K562 (cell line): ENCODE measurements around the gene C14orf39. TPM values are rescaled to one million over a fixed set of nuclear protein-coding genes. Genes with fewer than 3 reads are reported as not detected.

Source experiments
- ATAC-seq: fragments of 200-7000 bp; cut with Tn5 transposase; 3 replicates; pipeline ENCODE4 v1.9.1; 2020; ENCODE audit warnings: moderate library complexity
- BruUV-seq: library from RNA; stranded (reverse); fragments of 400-500 nt; replicated peaks from 2 replicates; lab custom pipeline; 2021; lab: Mats Ljungman, UMichigan
- CTCF ChIA-PET: fragments of 300-600 bp; formaldehyde crosslinking; extraction: SDS; loops from one replicate; lab custom pipeline; 2021; ENCODE audit warnings: low intra/inter-chr PET ratio; lab: Yijun Ruan, JAX
- POLR2A ChIA-PET: fragments of 300-600, 350-650 bp; sonication (Branson Sonifier 250); formaldehyde crosslinking; extraction: SDS; loops from one replicate; lab custom pipeline; 2021; ENCODE audit warnings: antibody characterized with exemption, inconsistent platforms; lab: Yijun Ruan, JAX
- DNase-seq, 4 experiments: peaks; one replicate each; pipeline versions ENCODE4 v3.0.0 to v3.0.0-alpha.2; 2011 to 2018; ENCODE audit warnings: low spot score in 3 of 4, mixed read lengths in 3 of 4; ENCODE audit errors: extremely low read depth in 1 of 4
- FAIRE-seq: peaks from 2 replicates; lab custom pipeline; 2011; peaks lifted over from hg19 to GRCh38; lab: Jason Lieb, UNC
- H2AFZ ChIP-seq: 2 replicates; pipeline ENCODE4 v1.6.0; 2011; ENCODE audit warnings: low read depth, low read length, control low read depth, inconsistent platforms
- H3K27ac ChIP-seq: fragments of 200-600 bp; 3 replicates; pipeline ENCODE4 v1.8.0; 2011; ENCODE audit warnings: low read depth, mild to moderate bottlenecking, control low read depth, inconsistent platforms, low read length, moderate library complexity, mixed read lengths; ENCODE audit errors: extremely low read depth
- H3K27me3 ChIP-seq, 2 experiments: fragments of 300-600 bp in 1 of 2; 2 replicates in 1 of 2; 3 replicates in 1 of 2; pipeline versions ENCODE4 v1.6.0 to v1.8.0; 2011; ENCODE audit warnings: inconsistent platforms in 2 of 2, low read length in 2 of 2, mild to moderate bottlenecking in 1 of 2, mixed read lengths in 1 of 2, moderate library complexity in 1 of 2; ENCODE audit not compliant: control insufficient read depth in 2 of 2, insufficient read depth in 2 of 2
- H3K36me3 ChIP-seq: fragments of 300-600 bp; 3 replicates; pipeline ENCODE4 v1.8.0; 2011; ENCODE audit warnings: mild to moderate bottlenecking, low read length, inconsistent platforms; ENCODE audit not compliant: control insufficient read depth, insufficient read depth
- H3K4me1 ChIP-seq, 2 experiments: fragments of 200-600 bp in 1 of 2; replicated peaks in 1 of 2; 2 replicates in 1 of 2; 3 replicates in 1 of 2; pipeline versions ENCODE4 v1.5.1 to v1.8.0; 2011; ENCODE audit warnings: inconsistent platforms in 2 of 2, low read length in 2 of 2, mild to moderate bottlenecking in 1 of 2, mixed read lengths in 1 of 2, moderate library complexity in 1 of 2; ENCODE audit not compliant: control insufficient read depth in 2 of 2, insufficient read depth in 2 of 2
- H3K4me2 ChIP-seq: 2 replicates; pipeline ENCODE4 v1.6.1; 2011; ENCODE audit warnings: low read length, control low read depth, inconsistent platforms, mixed read lengths; ENCODE audit not compliant: insufficient read depth
- H3K4me3 ChIP-seq: fragments of 200-600 bp; sonication (generic), shearing (Covaris generic); 2 replicates; pipeline ENCODE4 v1.5.1; 2016; ENCODE audit warnings: control low read depth, inconsistent platforms
- H3K79me2 ChIP-seq: fragments of 200-600 bp; 3 replicates; pipeline ENCODE4 v1.8.0; 2011; ENCODE audit warnings: low read length, inconsistent platforms; ENCODE audit not compliant: control insufficient read depth, insufficient read depth
- H3K9ac ChIP-seq, 2 experiments: 2 replicates each; pipeline versions ENCODE4 v1.6.0 to v1.6.1; 2011; ENCODE audit warnings: low read depth in 2 of 2, low read length in 2 of 2, control low read depth in 1 of 2, inconsistent platforms in 1 of 2, mild to moderate bottlenecking in 1 of 2, mixed read lengths in 1 of 2; ENCODE audit not compliant: insufficient read depth in 1 of 2
- H3K9me1 ChIP-seq: one replicate; pipeline ENCODE4 v1.6.0; 2011; ENCODE audit warnings: inconsistent platforms, mild to moderate bottlenecking, low read length, moderate library complexity; ENCODE audit not compliant: control insufficient read depth, insufficient read depth
- H3K9me3 ChIP-seq: replicated peaks from 2 replicates; pipeline ENCODE4 v1.5.1; 2011; ENCODE audit warnings: low read depth, low read length, inconsistent platforms; ENCODE audit not compliant: control insufficient read depth, insufficient read depth
- H4K20me1 ChIP-seq: replicated peaks from 2 replicates; pipeline ENCODE4 v1.6.1; 2011; ENCODE audit warnings: low read length, inconsistent platforms, mixed read lengths; ENCODE audit not compliant: control insufficient read depth, insufficient read depth
- CBFB ChIP-seq: sonication (generic); formaldehyde crosslinking; IDR thresholded peaks from 2 replicates; pipeline ENCODE4 v1.4.0; 2020; ENCODE audit warnings: mild to moderate bottlenecking, missing genetic modification reagents
- KLF13 ChIP-seq: fragments of 450-650 bp; IDR thresholded peaks from 2 replicates; pipeline ENCODE4 v1.6.1; 2016; ENCODE audit warnings: missing genetic modification characterization, low read depth, mild to moderate bottlenecking, missing compliant biosample characterization, moderate library complexity, borderline replicate concordance
- NELFE ChIP-seq: IDR thresholded peaks from 2 replicates; pipeline ENCODE4 v1.6.1; 2011; ENCODE audit warnings: mild to moderate bottlenecking; ENCODE audit not compliant: insufficient read depth, insufficient read length
- SP1 ChIP-seq: sonication (generic); formaldehyde crosslinking; IDR thresholded peaks from 2 replicates; pipeline ENCODE4 v1.8.1; 2022; ENCODE audit warnings: mild to moderate bottlenecking, missing genetic modification reagents
- ZBTB8A ChIP-seq: fragments of 450-650 bp; IDR thresholded peaks from 2 replicates; pipeline ENCODE4 v1.6.1; 2018; ENCODE audit warnings: mild to moderate bottlenecking, moderate library complexity; ENCODE audit not compliant: partially characterized antibody
- ZNF384 ChIP-seq: IDR thresholded peaks from 2 replicates; pipeline ENCODE4 v1.6.1; 2012; ENCODE audit warnings: low read depth, low read length, improper control_type of control experiment
- ZNF639 ChIP-seq, 2 experiments: fragments of 200-800 bp in 1 of 2; sonication (Bioruptor generic) in 1 of 2; sonication (generic) in 1 of 2; formaldehyde crosslinking in 1 of 2; IDR thresholded peaks in 1 of 2; conservative IDR thresholded peaks in 1 of 2; 2 replicates each; pipeline versions ENCODE4 v1.5.0 to v1.6.1; 2016 to 2020; ENCODE audit warnings: missing compliant biosample characterization in 1 of 2, missing genetic modification characterization in 1 of 2, missing genetic modification reagents in 1 of 2
- ZSCAN32 ChIP-seq: fragments of 450-650 bp; formaldehyde crosslinking; IDR thresholded peaks from 2 replicates; pipeline ENCODE4 v1.4.0; 2020; ENCODE audit warnings: mild to moderate bottlenecking, moderate library complexity
- WGBS: fragments of 100-300 bp; shearing (Covaris generic); methylation state at CpG from one replicate; pipeline ENCODE4 v1.1.6; 2016; ENCODE audit warnings: low coverage, mixed read lengths; ENCODE audit not compliant: insufficient coverage; ENCODE audit errors: missing lambda C conversion rate; 5-methylcytosine and 5-hydroxymethylcytosine counted together
- in situ Hi-C: fragments of 300-500 bp; cut with MboI; formaldehyde crosslinking; loops from 4 replicates; pipeline ENCODE4 v1.15.0; 2018; ENCODE audit warnings: inconsistent platforms, mixed read lengths
- intact Hi-C: fragments of 100-400 bp; cut with micrococcal nuclease; formaldehyde crosslinking; loops from 2 replicates; pipeline ENCODE4 v1.14.2; 2022
- polyA plus RNA-seq, 8 experiments: library from polyadenylated mRNA; depleted of rRNA in 4 of 8; stranded (reverse) in 5 of 8; unstranded in 3 of 8; fragments of >200 nt; fragmentation: Nextera tagmentation in 2 of 8; fragmentation: Illumina TruSeq in 1 of 8; extraction: Ambion mirVana in 2 of 8; extraction: Trizol in 1 of 8; gene quantifications; 2 replicates each; pipeline versions ENCODE4 v1.2.1 to v1.2.3, GENCODE V29; 2011 to 2014; ENCODE audit warnings: inconsistent platforms in 1 of 8, missing spikeins in 1 of 8
- total RNA-seq, 7 experiments: library from RNA; depleted of rRNA in 6 of 7; stranded (reverse); fragments of >200 nt in 6 of 7; fragmentation: Illumina TruSeq in 2 of 7; extraction: Trizol in 2 of 7; gene quantifications; 2 replicates each; pipeline versions ENCODE4 v1.2.1 to v1.2.3, GENCODE V29; 2011 to 2021; ENCODE audit warnings: low replicate concordance in 1 of 7

Gene C14orf39
- total and polyA plus RNA-seq, 9 of the 15 experiments (the other 6 are each of a cell fraction or from before 2014, with no cell fraction given), result 0.54 to 6.7 (median 1.4) TPM

GRCh38 chr14:60506985-60507829 lies 21.3 kb upstream of the C14orf39 start:
- H4K20me1 ChIP-seq, result no peaks in the 10 kb centered on the region
- ChIA-PET CTCF (no interaction called here), POLR2A (no interaction called here)
- TF ChIP-seq CBFB (CRISPR knock-in tag), result no peak
- TF ChIP-seq KLF13 (tag), result no peak
- TF ChIP-seq ZSCAN32 (CRISPR knock-in tag), result no peak
- no peak for TF ChIP-seq NELFE
- TF ChIP-seq SP1 (CRISPR knock-in tag), result no peak
- TF ChIP-seq ZNF384, result no peak
- TF ChIP-seq ZNF639 (CRISPR knock-in tag; conservative IDR thresholded peaks at IDR 0.05 in 1 of 2, IDR thresholded peaks at IDR 0.05 in 1 of 2), result no peak
- TF ChIP-seq ZBTB8A, result no peak
- H3K4me1 ChIP-seq, result peaks cover 0 to 17% of the 10 kb centered on the region in 2 experiments; a peak in 1 of 5 replicates
- H3K4me2 ChIP-seq, result no peak overlapping the region
- ATAC-seq (no peak), DNase-seq (no peak), FAIRE-seq (no peak)
- H3K9me1 ChIP-seq, result no peaks in the 10 kb centered on the region
- no peaks in the 10 kb centered on the region for H3K36me3 ChIP-seq
- H3K79me2 ChIP-seq, result no peaks in the 10 kb centered on the region
- BruUV-seq, result no TSS peak
- H3K9me3 ChIP-seq, result no peaks in the 10 kb centered on the region
- H3K27ac ChIP-seq, result no peak overlapping the region
- H2AFZ ChIP-seq, result no peak overlapping the region
- H3K9ac ChIP-seq, result no peak overlapping the region
- 14% methylated on average over 34 of the region's 48 CpGs for WGBS
- no peak overlapping the region for H3K4me3 ChIP-seq
- intact Hi-C loops (no loop called here), in situ Hi-C loops (no loop called here)
- peaks cover 21 to 54% of the 10 kb centered on the region in 2 experiments; a peak in 4 of 5 replicates for H3K27me3 ChIP-seq
